Neural progenitor cell (in vitro differentiated cells): ENCODE data around the gene PCNX1. TPM values are rescaled to one million over a fixed set of nuclear protein-coding genes. Genes with fewer than 3 reads are reported as not detected.
"Not testable (repeated sequence)": the region's sequence is repeated elsewhere in the genome, so short reads cannot be mapped to it uniquely, and the experiment has no call there.

ENCODE experiments used
- DNase-seq: peaks from one replicate; pipeline ENCODE4 v3.0.0-alpha.2; 2016; ENCODE audit warnings: low spot score
- H2AFZ ChIP-seq: fragments of 200-600 bp; sonication (generic); replicated peaks from 2 replicates; pipeline ENCODE4 v1.6.1; 2016; ENCODE audit warnings: antibody characterized with exemption
- H3F3A ChIP-seq: fragments of 200-600 bp; sonication (generic); 2 replicates; pipeline ENCODE4 v1.6.1; 2016; ENCODE audit warnings: antibody characterized with exemption, low read depth
- H3K27ac ChIP-seq: fragments of 200-600 bp; sonication (generic); 2 replicates; pipeline ENCODE4 v1.5.1; 2016; ENCODE audit warnings: mild to moderate bottlenecking
- H3K27me3 ChIP-seq: fragments of 200-600 bp; sonication (generic); 2 replicates; pipeline ENCODE4 v1.6.1; 2016; ENCODE audit warnings: mild to moderate bottlenecking, moderate library complexity
- H3K36me3 ChIP-seq: fragments of 200-600 bp; sonication (generic); 2 replicates; pipeline ENCODE4 v1.5.1; 2016
- H3K4me1 ChIP-seq: fragments of 200-600 bp; sonication (generic); 2 replicates; pipeline ENCODE4 v1.6.1; 2016; ENCODE audit warnings: mixed run types
- H3K4me2 ChIP-seq: fragments of 200-600 bp; sonication (generic); 2 replicates; pipeline ENCODE4 v1.6.1; 2016
- H3K4me3 ChIP-seq: fragments of 200-600 bp; sonication (generic); 2 replicates; pipeline ENCODE4 v1.5.1; 2016
- H3K79me2 ChIP-seq: fragments of 200-600 bp; sonication (generic); 2 replicates; pipeline ENCODE4 v1.6.1; 2016; ENCODE audit warnings: low read depth
- H3K9ac ChIP-seq: fragments of 200-600 bp; sonication (generic); 2 replicates; pipeline ENCODE4 v1.6.1; 2016
- H3K9me3 ChIP-seq: fragments of 200-600 bp; sonication (generic); 2 replicates; pipeline ENCODE4 v1.5.1; 2016; ENCODE audit warnings: low read depth
- H4K20me1 ChIP-seq: fragments of 200-600 bp; sonication (generic); 2 replicates; pipeline ENCODE4 v1.6.1; 2016; ENCODE audit warnings: low read depth
- H3K27ac Mint-ChIP-seq: 3 replicates; pipeline ENCODE4 v1.8.0; 2021; ENCODE audit warnings: mixed read lengths
- H3K27me3 Mint-ChIP-seq: 2 replicates; pipeline ENCODE4 v1.8.0; 2022; ENCODE audit warnings: low read depth, mild to moderate bottlenecking, inconsistent platforms, moderate library complexity, mixed read lengths; ENCODE audit not compliant: insufficient read depth
- H3K36me3 Mint-ChIP-seq: 3 replicates; pipeline ENCODE4 v1.8.0; 2021; ENCODE audit warnings: mixed read lengths
- H3K4me1 Mint-ChIP-seq: 3 replicates; pipeline ENCODE4 v1.8.0; 2021; ENCODE audit warnings: mixed read lengths
- H3K4me3 Mint-ChIP-seq: 3 replicates; pipeline ENCODE4 v1.8.0; 2021; ENCODE audit warnings: mild to moderate bottlenecking, moderate library complexity, mixed read lengths
- H3K9me3 Mint-ChIP-seq: 3 replicates; pipeline ENCODE4 v1.8.0; 2020; ENCODE audit warnings: mixed read lengths
- CTCF ChIP-seq: fragments of 200-600 bp; sonication (generic); IDR thresholded peaks from 2 replicates; pipeline ENCODE4 v1.5.1; 2017; ENCODE audit warnings: antibody characterized with exemption, mild to moderate bottlenecking
- EZH2 ChIP-seq: fragments of 200-600 bp; sonication (generic); IDR thresholded peaks from 2 replicates; pipeline ENCODE4 v1.6.1; 2017; ENCODE audit warnings: antibody characterized with exemption, mild to moderate bottlenecking, moderate library complexity
- EZH2phosphoT487 ChIP-seq: fragments of 200-600 bp; sonication (generic); IDR thresholded peaks from 2 replicates; pipeline ENCODE4 v1.6.1; 2017; ENCODE audit warnings: antibody characterized with exemption
- total RNA-seq: library from RNA; depleted of rRNA; stranded (reverse); fragments of >200 nt; gene quantifications from 2 replicates; pipeline ENCODE4 v1.2.3, GENCODE V29; 2015; ENCODE audit warnings: low replicate concordance

Gene PCNX1
- 45.8 and 48.6 TPM in 2 replicates for total RNA-seq

- peaks cover 6% of the 10 kb centered on the region for H3K27me3 Mint-ChIP-seq
- peak; percentile 98 for DNase-seq
- peaks cover 4% of the 10 kb centered on the region for H3K36me3 Mint-ChIP-seq
- H3K4me3 Mint-ChIP-seq: peak within 1 kb of the TSS; percentile 98
- Histone ChIP-seq H2AFZ (peak within 1 kb of the TSS; percentile 89), H3K9ac (peak within 1 kb of the TSS; percentile 88), H3K27me3 (no peaks in the 10 kb centered on the region), H3K9me3 (no peaks in the 10 kb centered on the region), H3F3A (peaks cover 37% of the 10 kb centered on the region), H3K36me3 (no peaks in the 10 kb centered on the region), H3K79me2 (peaks cover 45% of the 10 kb centered on the region), H3K4me1 (peaks cover 36% of the 10 kb centered on the region), H3K4me3 (peak within 1 kb of the TSS; percentile 95), H4K20me1 (peaks cover 36% of the 10 kb centered on the region), H3K27ac (peak within 1 kb of the TSS; percentile 97), H3K4me2 (peak within 1 kb of the TSS; percentile 82)
- peak within 1 kb of the TSS; percentile 64 for H3K27ac Mint-ChIP-seq
- H3K9me3 Mint-ChIP-seq: no peaks in the 10 kb centered on the region
- peaks cover 47% of the 10 kb centered on the region for H3K4me1 Mint-ChIP-seq
- TF ChIP-seq CTCF (peak; percentile 79), EZH2phosphoT487 (no peak)
Measured at GRCh38 chr14:70907176-70907995, at the start of gene PCNX1. PCNX1 (plus strand) TSS chr14:70907459; CDS start chr14:70907851, 392 bp downstream.

GRCh38 chr14:70857496-70857890 lies 49.8 kb upstream of the PCNX1 start:
- H3K79me2 ChIP-seq: no peaks in the 10 kb centered on the region
- Mint-ChIP-seq H3K4me3 (no peak overlapping the region), H3K4me1 (no peaks in the 10 kb centered on the region), H3K27ac (no peak overlapping the region), H3K27me3 (no peaks in the 10 kb centered on the region), H3K9me3 (no peaks in the 10 kb centered on the region), H3K36me3 (no peaks in the 10 kb centered on the region)
- H3K9me3 ChIP-seq: no peaks in the 10 kb centered on the region
- H3F3A ChIP-seq: no peaks in the 10 kb centered on the region
- no peak overlapping the region for H2AFZ ChIP-seq
- no peaks in the 10 kb centered on the region for H3K36me3 ChIP-seq
- H3K4me2 ChIP-seq: no peak overlapping the region
- H3K4me1 ChIP-seq: no peaks in the 10 kb centered on the region
- H3K9ac ChIP-seq: no peak overlapping the region
- no peak overlapping the region for H3K4me3 ChIP-seq
- H3K27ac ChIP-seq: no peak overlapping the region
- TF ChIP-seq CTCF (no peak), EZH2 (no peak), EZH2phosphoT487 (no peak)
- no peaks in the 10 kb centered on the region for H4K20me1 ChIP-seq
- H3K27me3 ChIP-seq: no peaks in the 10 kb centered on the region
- no peak for DNase-seq

GRCh38 chr14:70858641-70859040 lies 48.6 kb upstream of the PCNX1 start:
- Histone ChIP-seq H3K4me2 (no peak overlapping the region), H3K4me3 (no peak overlapping the region), H3K27ac (no peak overlapping the region), H3K79me2 (no peaks in the 10 kb centered on the region), H3K4me1 (no peaks in the 10 kb centered on the region), H3K9ac (no peak overlapping the region), H3F3A (no peaks in the 10 kb centered on the region), H3K9me3 (no peaks in the 10 kb centered on the region), H4K20me1 (no peaks in the 10 kb centered on the region), H3K36me3 (no peaks in the 10 kb centered on the region), H2AFZ (no peak overlapping the region), H3K27me3 (no peaks in the 10 kb centered on the region)
- DNase-seq: peak; percentile 7
- no peak overlapping the region for H3K27ac Mint-ChIP-seq
- no peaks in the 10 kb centered on the region for H3K36me3 Mint-ChIP-seq
- H3K4me1 Mint-ChIP-seq: no peaks in the 10 kb centered on the region
- no peak overlapping the region for H3K4me3 Mint-ChIP-seq
- H3K9me3 Mint-ChIP-seq: no peaks in the 10 kb centered on the region
- no peak for TF ChIP-seq EZH2
- TF ChIP-seq CTCF: peak; percentile 17
- no peak for TF ChIP-seq EZH2phosphoT487
- no peaks in the 10 kb centered on the region for H3K27me3 Mint-ChIP-seq

- H3K9me3 Mint-ChIP-seq: peaks cover 21% of the 10 kb centered on the region
Measured at GRCh38 chr14:70866992-70867391, 40.3 kb upstream of the PCNX1 start.

More at GRCh38 chr14:70866992-70867391, 40.3 kb upstream of the PCNX1 start:
- not testable (repeated sequence) for H3K4me1 ChIP-seq, H3K79me2 ChIP-seq, H3K36me3 ChIP-seq, H3K36me3 Mint-ChIP-seq, H3K27ac Mint-ChIP-seq, H3K4me1 Mint-ChIP-seq, H3K27me3 ChIP-seq, H3K4me3 ChIP-seq, H3K9ac ChIP-seq, H3F3A ChIP-seq, H3K27ac ChIP-seq, H4K20me1 ChIP-seq, H2AFZ ChIP-seq, DNase-seq, H3K4me3 Mint-ChIP-seq, H3K4me2 ChIP-seq, H3K27me3 Mint-ChIP-seq
- peaks cover 19% of the 10 kb centered on the region for H3K9me3 ChIP-seq
